Measurements from ENCODE around the gene SFRP2. TPM values are rescaled to one million over a fixed set of nuclear protein-coding genes. Genes with fewer than 3 reads are reported as not detected.

Gene SFRP2
- total RNA-seq, 4 donors from 2014 or later: 0.59 to 0.86 (median 0.83) TPM; not detected in 1

DNA sequence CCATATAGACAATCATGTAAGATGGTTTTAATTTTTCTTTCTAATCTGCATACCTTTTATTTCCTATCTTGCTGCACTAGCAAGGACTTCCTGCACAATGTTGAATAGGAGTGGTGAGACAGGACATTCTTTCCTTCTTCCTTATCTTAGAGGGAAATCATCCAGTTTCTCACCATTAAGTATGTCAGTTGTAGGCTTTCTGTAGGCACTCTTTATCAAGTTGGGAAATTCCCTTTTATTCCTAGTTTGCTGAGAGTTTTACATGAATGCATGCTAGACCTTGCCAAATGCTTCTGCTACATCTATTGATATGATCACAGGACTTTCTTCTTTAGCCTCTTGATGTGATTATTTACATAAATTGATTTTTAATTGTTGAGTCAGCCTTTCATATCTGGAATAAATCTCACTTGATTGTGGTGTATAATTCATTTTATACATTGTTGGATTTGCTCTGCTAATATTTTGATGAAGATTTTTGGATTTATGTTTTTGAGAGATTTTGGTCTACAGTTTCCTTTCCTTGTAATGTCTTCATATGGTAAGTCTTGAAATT lies 52.9 kb downstream of the SFRP2 start:
- intact Hi-C loops (cut with DNase I; ENCODE audit: low total_unique reads) (no loop called here), in situ Hi-C loops (cut with MboI; ENCODE audit: low sequenced_read_pairs in 4 of 4) (no loop called here)
- no peak overlapping the region for H3K4me3 ChIP-seq
- H3K27me3 ChIP-seq: no peaks in the 10 kb centered on the region
- ATAC-seq (no peak), DNase-seq (no peak)
- H3K9me3 ChIP-seq: no peaks in the 10 kb centered on the region
- H3K27ac ChIP-seq: no peak overlapping the region
- TF ChIP-seq POLR2A (IDR thresholded peaks at IDR 0.05) (no peak), CTCF (IDR thresholded peaks at IDR 0.05 in 4 of 5, conservative IDR thresholded peaks at IDR 0.05 in 1 of 5) (no peak)
- no peaks in the 10 kb centered on the region for H3K36me3 ChIP-seq
- no peaks in the 10 kb centered on the region for H3K4me1 ChIP-seq

DNA sequence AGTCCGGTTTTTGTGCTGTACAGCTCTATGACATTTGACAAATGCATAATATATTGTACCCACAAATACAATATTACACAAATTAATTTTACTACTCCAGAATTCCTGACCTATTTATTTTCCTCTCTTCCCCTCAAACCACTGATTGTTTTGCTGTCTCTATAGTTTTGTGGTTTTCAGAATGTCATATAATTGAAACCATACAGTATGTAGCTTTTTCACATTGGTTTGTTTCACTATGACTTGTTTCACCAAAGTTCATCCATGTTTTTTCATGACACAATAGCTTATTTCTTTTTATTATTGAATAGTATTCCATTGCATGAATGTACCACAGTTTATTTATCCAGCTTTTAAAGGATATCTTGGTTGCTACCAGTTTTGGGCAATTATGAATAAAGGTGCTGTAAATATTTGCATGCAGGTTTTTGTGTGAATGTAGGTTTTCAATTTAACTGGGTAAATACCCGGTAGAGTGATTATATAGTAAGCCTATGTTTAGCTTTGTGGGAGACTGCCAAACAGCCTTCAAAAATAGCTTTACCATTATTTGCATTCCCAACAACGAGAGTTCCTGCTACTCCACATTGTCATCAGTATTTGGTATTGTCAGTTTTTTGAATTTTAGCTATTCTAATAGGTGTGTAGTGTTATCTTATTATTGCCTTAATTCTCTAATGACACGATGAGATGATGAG lies 55.0 kb downstream of the SFRP2 start:
- H3K27ac ChIP-seq: no peak overlapping the region
- intact Hi-C loops (cut with DNase I; ENCODE audit: low total_unique reads): no loop called here
- ATAC-seq (no peak), DNase-seq (no peak)
- TF ChIP-seq CTCF (IDR thresholded peaks at IDR 0.05 in 4 of 5, conservative IDR thresholded peaks at IDR 0.05 in 1 of 5): no peak
- TF ChIP-seq POLR2A (IDR thresholded peaks at IDR 0.05): no peak
- in situ Hi-C loops (cut with MboI; ENCODE audit: low sequenced_read_pairs in 4 of 4): no loop called here
- no peaks in the 10 kb centered on the region for H3K4me1 ChIP-seq
- no peaks in the 10 kb centered on the region for H3K9me3 ChIP-seq
- no peaks in the 10 kb centered on the region for H3K27me3 ChIP-seq
- no peak overlapping the region for H3K4me3 ChIP-seq
- H3K36me3 ChIP-seq: no peaks in the 10 kb centered on the region

GRCh38 chr4:153731239-153731638 lies 57.6 kb downstream of the SFRP2 start:
- in situ Hi-C loops (cut with MboI; ENCODE audit: low sequenced_read_pairs in 4 of 4): no loop called here
- H3K27ac ChIP-seq: no peak overlapping the region
- H3K4me1 ChIP-seq: no peaks in the 10 kb centered on the region

More at GRCh38 chr4:153731239-153731638, 57.6 kb downstream of the SFRP2 start:
- intact Hi-C loops (cut with DNase I; ENCODE audit: low total_unique reads): no loop called here
- ATAC-seq: no peak
- Histone ChIP-seq H3K4me3 (no peak overlapping the region), H3K27me3 (no peaks in the 10 kb centered on the region), H3K9me3 (no peaks in the 10 kb centered on the region), H3K36me3 (no peaks in the 10 kb centered on the region)
- no peak for TF ChIP-seq POLR2A (IDR thresholded peaks at IDR 0.05)
- no peak for TF ChIP-seq CTCF (IDR thresholded peaks at IDR 0.05 in 4 of 5, conservative IDR thresholded peaks at IDR 0.05 in 1 of 5)
- DNase-seq: no peak

Other genes with a start within 250 kb of the SFRP2 start
- gene TLR2, start 104.8 kb downstream of the SFRP2 start, total RNA-seq: 1 to 10 TPM; 2.7 to 7.5 (median 4.1) TPM
- gene RNF175, start 29.1 kb downstream of the SFRP2 start, total RNA-seq: 1 to 10 TPM in 1 of 4 donors, not detected in 3; 1.2 TPM